K562 (cell line): Measurements from ENCODE around the gene HGS. TPM values are rescaled to one million over a fixed set of nuclear protein-coding genes. Genes with fewer than 3 reads are reported as not detected.

Source experiments
- ATAC-seq: fragments of 200-7000 bp; cut with Tn5 transposase; 3 replicates; pipeline ENCODE4 v1.9.1; 2020; ENCODE audit warnings: moderate library complexity
- BruUV-seq: library from RNA; stranded (reverse); fragments of 400-500 nt; replicated peaks from 2 replicates; lab custom pipeline; 2021; lab: Mats Ljungman, UMichigan
- CTCF ChIA-PET: fragments of 300-600 bp; formaldehyde crosslinking; extraction: SDS; loops from one replicate; lab custom pipeline; 2021; ENCODE audit warnings: low intra/inter-chr PET ratio; lab: Yijun Ruan, JAX
- POLR2A ChIA-PET: fragments of 300-600, 350-650 bp; sonication (Branson Sonifier 250); formaldehyde crosslinking; extraction: SDS; loops from one replicate; lab custom pipeline; 2021; ENCODE audit warnings: antibody characterized with exemption, inconsistent platforms; lab: Yijun Ruan, JAX
- DNase-seq, 4 experiments: peaks; one replicate each; pipeline versions ENCODE4 v3.0.0 to v3.0.0-alpha.2; 2011 to 2018; ENCODE audit warnings: low spot score in 3 of 4, mixed read lengths in 3 of 4; ENCODE audit errors: extremely low read depth in 1 of 4
- FAIRE-seq: peaks from 2 replicates; lab custom pipeline; 2011; peaks lifted over from hg19 to GRCh38; lab: Jason Lieb, UNC
- H2AFZ ChIP-seq: 2 replicates; pipeline ENCODE4 v1.6.0; 2011; ENCODE audit warnings: low read depth, low read length, control low read depth, inconsistent platforms
- H3K27ac ChIP-seq: fragments of 200-600 bp; 3 replicates; pipeline ENCODE4 v1.8.0; 2011; ENCODE audit warnings: low read depth, mild to moderate bottlenecking, control low read depth, inconsistent platforms, low read length, moderate library complexity, mixed read lengths; ENCODE audit errors: extremely low read depth
- H3K27me3 ChIP-seq, 2 experiments: fragments of 300-600 bp in 1 of 2; 2 replicates in 1 of 2; 3 replicates in 1 of 2; pipeline versions ENCODE4 v1.6.0 to v1.8.0; 2011; ENCODE audit warnings: inconsistent platforms in 2 of 2, low read length in 2 of 2, mild to moderate bottlenecking in 1 of 2, mixed read lengths in 1 of 2, moderate library complexity in 1 of 2; ENCODE audit not compliant: control insufficient read depth in 2 of 2, insufficient read depth in 2 of 2
- H3K36me3 ChIP-seq: fragments of 300-600 bp; 3 replicates; pipeline ENCODE4 v1.8.0; 2011; ENCODE audit warnings: mild to moderate bottlenecking, low read length, inconsistent platforms; ENCODE audit not compliant: control insufficient read depth, insufficient read depth
- H3K4me1 ChIP-seq, 2 experiments: fragments of 200-600 bp in 1 of 2; replicated peaks in 1 of 2; 2 replicates in 1 of 2; 3 replicates in 1 of 2; pipeline versions ENCODE4 v1.5.1 to v1.8.0; 2011; ENCODE audit warnings: inconsistent platforms in 2 of 2, low read length in 2 of 2, mild to moderate bottlenecking in 1 of 2, mixed read lengths in 1 of 2, moderate library complexity in 1 of 2; ENCODE audit not compliant: control insufficient read depth in 2 of 2, insufficient read depth in 2 of 2
- H3K4me2 ChIP-seq: 2 replicates; pipeline ENCODE4 v1.6.1; 2011; ENCODE audit warnings: low read length, control low read depth, inconsistent platforms, mixed read lengths; ENCODE audit not compliant: insufficient read depth
- H3K4me3 ChIP-seq: fragments of 200-600 bp; sonication (generic), shearing (Covaris generic); 2 replicates; pipeline ENCODE4 v1.5.1; 2016; ENCODE audit warnings: control low read depth, inconsistent platforms
- H3K79me2 ChIP-seq: fragments of 200-600 bp; 3 replicates; pipeline ENCODE4 v1.8.0; 2011; ENCODE audit warnings: low read length, inconsistent platforms; ENCODE audit not compliant: control insufficient read depth, insufficient read depth
- H3K9ac ChIP-seq, 2 experiments: 2 replicates each; pipeline versions ENCODE4 v1.6.0 to v1.6.1; 2011; ENCODE audit warnings: low read depth in 2 of 2, low read length in 2 of 2, control low read depth in 1 of 2, inconsistent platforms in 1 of 2, mild to moderate bottlenecking in 1 of 2, mixed read lengths in 1 of 2; ENCODE audit not compliant: insufficient read depth in 1 of 2
- H3K9me1 ChIP-seq: one replicate; pipeline ENCODE4 v1.6.0; 2011; ENCODE audit warnings: inconsistent platforms, mild to moderate bottlenecking, low read length, moderate library complexity; ENCODE audit not compliant: control insufficient read depth, insufficient read depth
- H3K9me3 ChIP-seq: replicated peaks from 2 replicates; pipeline ENCODE4 v1.5.1; 2011; ENCODE audit warnings: low read depth, low read length, inconsistent platforms; ENCODE audit not compliant: control insufficient read depth, insufficient read depth
- H4K20me1 ChIP-seq: replicated peaks from 2 replicates; pipeline ENCODE4 v1.6.1; 2011; ENCODE audit warnings: low read length, inconsistent platforms, mixed read lengths; ENCODE audit not compliant: control insufficient read depth, insufficient read depth
- CBX3 ChIP-seq, 2 experiments: IDR thresholded peaks; 1 replicate in 1 of 2; 2 replicates in 1 of 2; pipeline ENCODE4 v1.6.1; 2012; ENCODE audit warnings: inconsistent platforms in 2 of 2, low read length in 2 of 2, borderline replicate concordance in 1 of 2, control low read depth in 1 of 2
- DDX20 ChIP-seq: fragments of 450-650 bp; IDR thresholded peaks from 2 replicates; pipeline ENCODE4 v1.6.1; 2016; ENCODE audit warnings: missing genetic modification characterization, low read depth, mild to moderate bottlenecking, missing compliant biosample characterization, moderate library complexity
- ELF2 ChIP-seq: fragments of 250-450 bp; sonication (Bioruptor Pico); IDR thresholded peaks from 2 replicates; pipeline ENCODE4 v1.5.0; 2021; ENCODE audit warnings: mild to moderate bottlenecking
- FOSL1 ChIP-seq: fragments of 200-800 bp; sonication (Bioruptor generic); conservative IDR thresholded peaks from 2 replicates; pipeline ENCODE4 v1.6.1; 2016; ENCODE audit warnings: missing genetic modification characterization, missing compliant biosample characterization
- KDM4B ChIP-seq, 2 experiments: fragments of 450-650 bp in 1 of 2; sonication (generic) in 1 of 2; IDR thresholded peaks; 2 replicates each; pipeline ENCODE4 v1.6.1; 2016 to 2017; ENCODE audit warnings: borderline replicate concordance in 2 of 2, antibody characterized with exemption in 1 of 2, low read depth in 1 of 2, mild to moderate bottlenecking in 1 of 2
- MYC ChIP-seq, 2 experiments: fragments of 250-450 bp in 1 of 2; sonication (Bioruptor Pico) in 1 of 2; IDR thresholded peaks; 2 replicates each; pipeline versions ENCODE4 v1.5.1 to v1.6.1; 2012 to 2021; ENCODE audit warnings: low read depth in 2 of 2, borderline replicate concordance in 1 of 2, improper control_type of control experiment in 1 of 2, low read length in 1 of 2, mild to moderate bottlenecking in 1 of 2, moderate library complexity in 1 of 2
- POU5F1 ChIP-seq: fragments of 150-350 bp; IDR thresholded peaks from 2 replicates; pipeline ENCODE4 v1.6.1; 2014; ENCODE audit warnings: borderline replicate concordance, low read length, low read depth, mild to moderate bottlenecking; ENCODE audit not compliant: partially characterized antibody
- SIN3B ChIP-seq: fragments of 450-650 bp; IDR thresholded peaks from 2 replicates; pipeline ENCODE4 v1.6.1; 2017; ENCODE audit warnings: low read depth, mild to moderate bottlenecking, moderate library complexity
- SMAD3 ChIP-seq: fragments of 450-650 bp; formaldehyde crosslinking; conservative IDR thresholded peaks from 2 replicates; pipeline ENCODE4 v1.4.0; 2020; ENCODE audit warnings: mild to moderate bottlenecking
- SP2 ChIP-seq: IDR thresholded peaks from 2 replicates; pipeline ENCODE4 v1.6.1; 2011; ENCODE audit warnings: mild to moderate bottlenecking, low read depth, low read length, moderate library complexity; ENCODE audit not compliant: poor library complexity, severe bottlenecking; ENCODE audit errors: extremely low read depth
- ZC3H11A ChIP-seq: IDR thresholded peaks from 2 replicates; pipeline ENCODE4 v1.6.1; 2012; ENCODE audit warnings: low read depth, low read length, improper control_type of control experiment
- ZNF140 ChIP-seq: fragments of 250-450 bp; sonication (Bioruptor Pico); IDR thresholded peaks from 2 replicates; pipeline ENCODE4 v1.8.0; 2021; ENCODE audit warnings: moderate library complexity, mild to moderate bottlenecking, inconsistent platforms
- WGBS: fragments of 100-300 bp; shearing (Covaris generic); methylation state at CpG from one replicate; pipeline ENCODE4 v1.1.6; 2016; ENCODE audit warnings: low coverage, mixed read lengths; ENCODE audit not compliant: insufficient coverage; ENCODE audit errors: missing lambda C conversion rate; 5-methylcytosine and 5-hydroxymethylcytosine counted together
- in situ Hi-C: fragments of 300-500 bp; cut with MboI; formaldehyde crosslinking; loops from 4 replicates; pipeline ENCODE4 v1.15.0; 2018; ENCODE audit warnings: inconsistent platforms, mixed read lengths
- intact Hi-C: fragments of 100-400 bp; cut with micrococcal nuclease; formaldehyde crosslinking; loops from 2 replicates; pipeline ENCODE4 v1.14.2; 2022
- polyA plus RNA-seq, 8 experiments: library from polyadenylated mRNA; depleted of rRNA in 4 of 8; stranded (reverse) in 5 of 8; unstranded in 3 of 8; fragments of >200 nt; fragmentation: Nextera tagmentation in 2 of 8; fragmentation: Illumina TruSeq in 1 of 8; extraction: Ambion mirVana in 2 of 8; extraction: Trizol in 1 of 8; gene quantifications; 2 replicates each; pipeline versions ENCODE4 v1.2.1 to v1.2.3, GENCODE V29; 2011 to 2014; ENCODE audit warnings: inconsistent platforms in 1 of 8, missing spikeins in 1 of 8
- total RNA-seq, 7 experiments: library from RNA; depleted of rRNA in 6 of 7; stranded (reverse); fragments of >200 nt in 6 of 7; fragmentation: Illumina TruSeq in 2 of 7; extraction: Trizol in 2 of 7; gene quantifications; 2 replicates each; pipeline versions ENCODE4 v1.2.1 to v1.2.3, GENCODE V29; 2011 to 2021; ENCODE audit warnings: low replicate concordance in 1 of 7
- TF ChIP-seq, protein P1 (sequence below): fragments of 150-350 bp; conservative IDR thresholded peaks from 2 replicates; pipeline ENCODE4 v1.6.1; 2014; ENCODE audit warnings: low read length
- TF ChIP-seq, protein P2 (sequence below): sonication (generic); formaldehyde crosslinking; IDR thresholded peaks from 2 replicates; pipeline ENCODE4 v1.8.1; 2022; ENCODE audit warnings: missing genetic modification reagents

The HGS gene
- total and polyA plus RNA-seq, 9 of the 15 experiments (the other 6 are each of a cell fraction or from before 2014, with no cell fraction given): 3.9 to 176 (median 77.1) TPM

DNA sequence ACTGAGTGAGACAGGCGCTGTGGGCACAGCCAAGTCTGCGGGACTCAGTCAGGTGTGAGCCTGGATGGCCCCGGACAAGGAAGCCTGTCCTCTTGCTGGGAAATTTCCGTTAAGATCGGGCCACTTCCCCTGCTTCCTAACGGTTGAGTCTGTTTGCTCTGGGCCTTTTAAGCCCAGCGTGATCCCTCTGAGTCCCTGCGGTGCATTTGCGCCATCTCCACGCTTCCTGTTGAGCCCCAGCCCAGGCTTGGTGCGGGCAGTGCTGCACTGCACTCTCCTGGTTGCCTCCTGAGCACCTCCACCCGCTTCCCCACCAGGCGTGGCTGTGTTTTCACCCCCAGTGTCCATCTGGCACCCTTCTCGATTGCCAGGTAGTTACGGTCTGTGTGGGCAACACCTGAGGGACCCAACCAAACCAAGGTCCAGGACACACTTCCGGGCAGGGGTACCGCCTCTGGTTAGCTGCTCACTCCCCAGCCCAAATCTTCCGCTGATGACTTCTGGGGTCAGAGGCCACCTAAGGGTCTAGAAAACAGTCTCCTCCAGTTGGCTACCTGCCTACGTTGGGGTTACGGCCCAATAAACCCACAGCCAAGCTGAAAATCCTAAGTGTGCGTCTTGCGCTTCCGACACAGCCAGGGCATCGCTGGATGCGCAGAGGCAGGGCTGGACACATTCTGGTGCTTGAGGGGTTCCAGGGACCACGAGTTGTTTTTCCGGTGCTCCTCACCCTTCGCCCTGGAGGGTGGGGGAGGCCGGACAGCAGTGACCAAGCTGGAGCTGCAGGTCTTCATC is 26.9 kb downstream of the HGS start (continued):
- TF ChIP-seq ZNF140: no peak
- TF ChIP-seq DDX20: no peak
- TF ChIP-seq SIN3B: no peak

- H3K9ac ChIP-seq: peak within 1 kb of the TSS; percentile 80 to 95
- 1% methylated on average over 41 of the region's 89 CpGs for WGBS
- no TSS peak for BruUV-seq
- CTCF ChIA-PET: interaction anchor here (1.1 kb wide), 1 partner anchor 309 kb away, joined by 3 read pairs; no protein-coding TSS in a partner anchor
- peak; percentile 88 to 92 (median 90) for DNase-seq
- peaks cover 2% of the 10 kb centered on the region for H3K9me1 ChIP-seq
- peak within 1 kb of the TSS; percentile 93 for H3K4me3 ChIP-seq
- in situ Hi-C loops: no loop called here
- H2AFZ ChIP-seq: peak within 1 kb of the TSS; percentile 72
- peaks cover 15% of the 10 kb centered on the region for H4K20me1 ChIP-seq
- H3K4me1 ChIP-seq: peaks cover 23 to 89% of the 10 kb centered on the region in 2 experiments
- peaks cover 54% of the 10 kb centered on the region; the same call in 2 of the 3 replicates for H3K36me3 ChIP-seq
- POLR2A ChIA-PET: interaction anchor here (0.6 to 5.2 kb wide), 10 partner anchors 8 to 365 kb away, joined by 3 to 59 read pairs (median 4); partner anchors contain the start of genes ARL16, HGS and MRPL12
- H3K79me2 ChIP-seq: peaks cover 40% of the 10 kb centered on the region
- peak within 1 kb of the TSS; percentile 88 for H3K27ac ChIP-seq
- ATAC-seq: peak; percentile 71
- peak; percentile 15 for FAIRE-seq
- H3K27me3 ChIP-seq: no peaks in the 10 kb centered on the region
- intact Hi-C loops: no loop called here
- H3K9me3 ChIP-seq: no peaks in the 10 kb centered on the region
- peak within 1 kb of the TSS; percentile 92 for H3K4me2 ChIP-seq
- TF ChIP-seq, protein P1, sequence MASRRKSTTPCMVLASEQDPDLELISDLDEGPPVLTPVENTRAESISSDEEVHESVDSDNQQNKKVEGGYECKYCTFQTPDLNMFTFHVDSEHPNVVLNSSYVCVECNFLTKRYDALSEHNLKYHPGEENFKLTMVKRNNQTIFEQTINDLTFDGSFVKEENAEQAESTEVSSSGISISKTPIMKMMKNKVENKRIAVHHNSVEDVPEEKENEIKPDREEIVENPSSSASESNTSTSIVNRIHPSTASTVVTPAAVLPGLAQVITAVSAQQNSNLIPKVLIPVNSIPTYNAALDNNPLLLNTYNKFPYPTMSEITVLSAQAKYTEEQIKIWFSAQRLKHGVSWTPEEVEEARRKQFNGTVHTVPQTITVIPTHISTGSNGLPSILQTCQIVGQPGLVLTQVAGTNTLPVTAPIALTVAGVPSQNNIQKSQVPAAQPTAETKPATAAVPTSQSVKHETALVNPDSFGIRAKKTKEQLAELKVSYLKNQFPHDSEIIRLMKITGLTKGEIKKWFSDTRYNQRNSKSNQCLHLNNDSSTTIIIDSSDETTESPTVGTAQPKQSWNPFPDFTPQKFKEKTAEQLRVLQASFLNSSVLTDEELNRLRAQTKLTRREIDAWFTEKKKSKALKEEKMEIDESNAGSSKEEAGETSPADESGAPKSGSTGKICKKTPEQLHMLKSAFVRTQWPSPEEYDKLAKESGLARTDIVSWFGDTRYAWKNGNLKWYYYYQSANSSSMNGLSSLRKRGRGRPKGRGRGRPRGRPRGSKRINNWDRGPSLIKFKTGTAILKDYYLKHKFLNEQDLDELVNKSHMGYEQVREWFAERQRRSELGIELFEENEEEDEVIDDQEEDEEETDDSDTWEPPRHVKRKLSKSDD: no peak
- TF ChIP-seq FOSL1 (tag) (peak; percentile 90), MYC (IDR thresholded peaks at IDR 0.05; ENCODE audit: low read depth, low read length) (peak; percentile 96), MYC (CRISPR knock-in tag; IDR thresholded peaks at IDR 0.05; ENCODE audit: borderline replicate concordance, low read depth) (no peak), POU5F1 (no peak), ELF2 (peak; percentile 23; the same call in 1 of the 2 replicates), SMAD3 (CRISPR knock-in tag) (no peak), KDM4B (IDR thresholded peaks at IDR 0.05; ENCODE audit: borderline replicate concordance in 2 of 2, low read depth in 1 of 2) (no peak), ZC3H11A (no peak), CBX3 (IDR thresholded peaks at IDR 0.05; ENCODE audit: borderline replicate concordance in 1 of 2, low read length in 2 of 2) (no peak), SP2 (no peak)
- TF ChIP-seq, protein P2, sequence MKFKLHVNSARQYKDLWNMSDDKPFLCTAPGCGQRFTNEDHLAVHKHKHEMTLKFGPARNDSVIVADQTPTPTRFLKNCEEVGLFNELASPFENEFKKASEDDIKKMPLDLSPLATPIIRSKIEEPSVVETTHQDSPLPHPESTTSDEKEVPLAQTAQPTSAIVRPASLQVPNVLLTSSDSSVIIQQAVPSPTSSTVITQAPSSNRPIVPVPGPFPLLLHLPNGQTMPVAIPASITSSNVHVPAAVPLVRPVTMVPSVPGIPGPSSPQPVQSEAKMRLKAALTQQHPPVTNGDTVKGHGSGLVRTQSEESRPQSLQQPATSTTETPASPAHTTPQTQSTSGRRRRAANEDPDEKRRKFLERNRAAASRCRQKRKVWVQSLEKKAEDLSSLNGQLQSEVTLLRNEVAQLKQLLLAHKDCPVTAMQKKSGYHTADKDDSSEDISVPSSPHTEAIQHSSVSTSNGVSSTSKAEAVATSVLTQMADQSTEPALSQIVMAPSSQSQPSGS: 0 out of 2 replicates have a peak, but pooled peaks have one; percentile 46
These were observed 28.1 kb downstream of the HGS start, which contains the start of gene SLC25A10 for GRCh38 chr17:81711814-81712467. Gene SLC25A10, plus strand, starts transcription at chr17:81712284. Its CDS starts 143 bp downstream, at chr17:81712427.
